GM12891 (cell line): ENCODE results near the gene SOX3.

Source experiments
- PAX5 ChIP-seq: IDR thresholded peaks from 2 replicates; pipeline ENCODE4 v1.6.1; 2011; ENCODE audit warnings: low read length, moderate library complexity, mild to moderate bottlenecking; ENCODE audit not compliant: insufficient read depth, severe bottlenecking
- POLR2A ChIP-seq: IDR thresholded peaks from 2 replicates; pipeline ENCODE4 v1.6.1; 2011; ENCODE audit warnings: low read depth, low read length, control low read depth
- POLR2AphosphoS5 ChIP-seq: IDR thresholded peaks from 2 replicates; pipeline ENCODE4 v1.6.1; 2011; ENCODE audit warnings: low read depth, low read length, control low read depth
- POU2F2 ChIP-seq: IDR thresholded peaks from 2 replicates; pipeline ENCODE4 v1.6.1; 2011; ENCODE audit warnings: low read depth, mild to moderate bottlenecking, control low read depth, low read length, moderate library complexity
- SPI1 ChIP-seq: IDR thresholded peaks from 2 replicates; pipeline ENCODE4 v1.6.1; 2011; ENCODE audit warnings: low read depth, low read length, control low read depth
- TAF1 ChIP-seq: IDR thresholded peaks from 2 replicates; pipeline ENCODE4 v1.6.1; 2011; ENCODE audit warnings: low read depth, low read length, control low read depth

DNA sequence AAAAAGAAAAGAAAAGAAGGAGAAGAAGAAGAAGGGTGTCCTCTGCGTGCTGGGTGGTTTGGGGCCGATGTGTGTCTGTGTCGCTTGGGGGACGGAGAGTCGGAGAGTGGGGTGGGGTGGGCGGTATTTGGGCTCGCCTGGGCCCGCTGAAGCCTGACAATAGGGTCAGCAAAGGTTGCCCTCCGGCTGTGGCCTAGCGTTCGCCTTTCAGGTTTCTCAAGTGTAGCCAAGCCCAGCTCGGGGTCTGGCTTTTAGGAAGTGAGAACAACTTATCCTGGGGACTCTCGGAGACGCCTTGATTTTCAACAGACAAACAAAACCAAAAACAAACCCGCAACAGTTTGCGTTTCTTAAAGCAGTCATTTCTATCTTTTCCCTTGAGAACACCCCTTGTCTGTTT lies 4.1 kb upstream of the SOX3 start:
- no peak for TF ChIP-seq POLR2A
- TF ChIP-seq POLR2AphosphoS5: no peak
- TF ChIP-seq SPI1: no peak
- TF ChIP-seq TAF1: no peak
- no peak for TF ChIP-seq PAX5
- TF ChIP-seq POU2F2: no peak
